ENCODE results near the gene FCRL2. TPM values are rescaled to one million over a fixed set of nuclear protein-coding genes. Genes with fewer than 3 reads are reported as not detected.

The FCRL2 gene
- polyA plus RNA-seq, 3 donors: 0.65 TPM; not detected in 2

DNA sequence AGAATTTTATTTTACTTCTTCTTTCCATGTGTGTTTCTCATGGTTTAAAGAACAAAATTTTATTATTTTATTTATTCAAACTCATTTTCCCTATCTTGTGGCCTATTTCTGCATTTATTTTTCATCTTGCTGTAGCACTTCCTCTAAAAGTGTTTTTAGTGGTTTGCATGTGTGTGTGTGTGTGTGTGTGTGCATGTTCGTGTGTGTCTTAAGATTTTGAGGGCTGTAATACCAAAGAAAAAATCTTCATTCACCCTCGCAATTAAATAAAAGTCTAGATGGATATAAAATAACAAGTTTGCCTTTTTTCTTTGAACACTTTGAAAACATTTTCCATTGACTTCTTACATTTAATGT is 51.7 kb downstream of the FCRL2 start:
- Histone ChIP-seq H3K4me1 (ENCODE audit: control insufficient read depth in 1 of 2, insufficient read depth in 2 of 2, low read length in 2 of 2) (peaks cover 4 to 6% of the 10 kb centered on the region in 2 donors), H4K20me1 (ENCODE audit: insufficient read depth, low read length) (no peaks in the 10 kb centered on the region), H3K4me2 (replicated peaks; ENCODE audit: extremely low read depth, low read length, poor library complexity, severe bottlenecking) (no peak overlapping the region), H3K79me2 (ENCODE audit: insufficient read depth, low read length) (no peaks in the 10 kb centered on the region), H3K36me3 (replicated peaks in 1 of 2; ENCODE audit: control insufficient read depth in 1 of 2, insufficient read depth in 2 of 2, low read length in 2 of 2) (no peaks in the 10 kb centered on the region), H3K27me3 (ENCODE audit: control insufficient read depth in 2 of 2, insufficient read depth in 2 of 2, low read length in 2 of 2) (no peaks in the 10 kb centered on the region), H3K9ac (ENCODE audit: insufficient read depth, low read length, poor library complexity, severe bottlenecking) (no peak overlapping the region), H3K4me3 (replicated peaks in 1 of 3; ENCODE audit: low read depth in 2 of 3, low read length in 3 of 3) (no peak overlapping the region), H2AFZ (ENCODE audit: insufficient read depth, low read depth, low read length, poor library complexity, severe bottlenecking) (no peak overlapping the region), H3K9me3 (replicated peaks in 1 of 2; ENCODE audit: control insufficient read depth in 1 of 2, insufficient read depth in 1 of 2, low read length in 2 of 2) (peaks cover 10 to 11% of the 10 kb centered on the region in 2 donors), H3K27ac (ENCODE audit: low read depth in 1 of 2, low read length in 2 of 2) (peak overlapping the region in 1 of 2 donors; percentile 4)
- WGBS (ENCODE audit: insufficient coverage): no CpG with 5 or more reads among the region's 2 CpGs
- intact Hi-C loops (cut with micrococcal nuclease): no loop called here
- TF ChIP-seq, protein P1, sequence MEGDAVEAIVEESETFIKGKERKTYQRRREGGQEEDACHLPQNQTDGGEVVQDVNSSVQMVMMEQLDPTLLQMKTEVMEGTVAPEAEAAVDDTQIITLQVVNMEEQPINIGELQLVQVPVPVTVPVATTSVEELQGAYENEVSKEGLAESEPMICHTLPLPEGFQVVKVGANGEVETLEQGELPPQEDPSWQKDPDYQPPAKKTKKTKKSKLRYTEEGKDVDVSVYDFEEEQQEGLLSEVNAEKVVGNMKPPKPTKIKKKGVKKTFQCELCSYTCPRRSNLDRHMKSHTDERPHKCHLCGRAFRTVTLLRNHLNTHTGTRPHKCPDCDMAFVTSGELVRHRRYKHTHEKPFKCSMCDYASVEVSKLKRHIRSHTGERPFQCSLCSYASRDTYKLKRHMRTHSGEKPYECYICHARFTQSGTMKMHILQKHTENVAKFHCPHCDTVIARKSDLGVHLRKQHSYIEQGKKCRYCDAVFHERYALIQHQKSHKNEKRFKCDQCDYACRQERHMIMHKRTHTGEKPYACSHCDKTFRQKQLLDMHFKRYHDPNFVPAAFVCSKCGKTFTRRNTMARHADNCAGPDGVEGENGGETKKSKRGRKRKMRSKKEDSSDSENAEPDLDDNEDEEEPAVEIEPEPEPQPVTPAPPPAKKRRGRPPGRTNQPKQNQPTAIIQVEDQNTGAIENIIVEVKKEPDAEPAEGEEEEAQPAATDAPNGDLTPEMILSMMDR (IDR thresholded peaks at IDR 0.05): no peak
- Mint-ChIP-seq H3K4me1 (peaks cover 19% of the 10 kb centered on the region), H3K4me3 (no peak overlapping the region), H3K27ac (peak overlapping the region in 4 of 7 donors; percentile 14 to 28 (median 22)), H3K27me3 (ENCODE audit: low read depth in 3 of 3) (peaks cover 3% of the 10 kb centered on the region in 3 donors), H3K9me3 (peaks cover 12 to 24% (median 20%) of the 10 kb centered on the region in 7 donors), H3K36me3 (no peaks in the 10 kb centered on the region)
- DNase-seq: peak; percentile 13 to 44 (median 33)

DNA sequence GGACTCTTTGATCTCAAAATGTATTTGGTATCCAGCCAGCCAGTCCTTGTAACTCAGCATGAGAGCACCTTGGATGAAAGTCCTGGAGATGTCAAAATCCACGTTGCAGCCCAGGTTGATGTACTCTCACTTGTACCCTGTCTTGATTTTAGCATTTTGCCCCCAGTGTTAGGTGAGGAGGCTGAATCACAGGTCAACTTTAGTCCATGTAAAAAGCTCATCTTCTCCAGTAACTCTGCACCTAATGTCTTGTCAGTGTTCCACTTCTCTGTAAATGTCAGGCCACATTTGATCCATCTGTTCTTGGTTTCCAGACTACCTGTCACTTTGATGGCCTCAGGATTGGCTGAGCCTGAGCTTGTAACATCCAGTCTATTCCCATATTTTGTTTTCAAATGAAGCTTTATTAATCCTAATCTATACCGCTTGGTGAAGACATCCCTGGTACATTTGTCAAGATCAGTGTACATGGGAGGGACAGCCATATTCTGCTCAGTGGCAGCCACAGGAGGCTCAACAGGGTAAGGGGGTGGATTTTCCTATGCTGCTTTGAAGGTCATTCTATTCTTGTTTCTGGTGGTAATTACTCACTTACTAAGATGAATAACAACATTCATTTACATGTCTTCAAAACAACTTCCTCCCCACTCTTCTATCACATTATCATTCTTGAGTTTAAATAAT is 52.3 kb downstream of the FCRL2 start:
- TF ChIP-seq, protein P1 (IDR thresholded peaks at IDR 0.05): no peak
- DNase-seq: peak in 1 of 3 donors; percentile 8
- intact Hi-C loops (cut with micrococcal nuclease): no loop called here
- WGBS (ENCODE audit: insufficient coverage): no CpG with 5 or more reads among the region's 2 CpGs
- peaks cover 3% of the 10 kb centered on the region in 3 donors for H3K27me3 Mint-ChIP-seq (ENCODE audit: low read depth in 3 of 3)
- no peaks in the 10 kb centered on the region for H3K36me3 Mint-ChIP-seq
- no peak overlapping the region for H3K4me2 ChIP-seq (replicated peaks; ENCODE audit: extremely low read depth, low read length, poor library complexity, severe bottlenecking)
- peaks cover 10 to 11% of the 10 kb centered on the region in 2 donors for H3K9me3 ChIP-seq (replicated peaks in 1 of 2; ENCODE audit: control insufficient read depth in 1 of 2, insufficient read depth in 1 of 2, low read length in 2 of 2)
- no peak overlapping the region for H3K4me3 ChIP-seq (replicated peaks in 1 of 3; ENCODE audit: low read depth in 2 of 3, low read length in 3 of 3)
- H4K20me1 ChIP-seq (ENCODE audit: insufficient read depth, low read length): no peaks in the 10 kb centered on the region
- peak overlapping the region in 1 of 2 donors; percentile 4 for H3K27ac ChIP-seq (ENCODE audit: low read depth in 1 of 2, low read length in 2 of 2)
- peaks cover 4 to 6% of the 10 kb centered on the region in 2 donors for H3K4me1 ChIP-seq (ENCODE audit: control insufficient read depth in 1 of 2, insufficient read depth in 2 of 2, low read length in 2 of 2)
- H2AFZ ChIP-seq (ENCODE audit: insufficient read depth, low read depth, low read length, poor library complexity, severe bottlenecking): no peak overlapping the region
- H3K4me3 Mint-ChIP-seq: no peak overlapping the region
- H3K36me3 ChIP-seq (replicated peaks in 1 of 2; ENCODE audit: control insufficient read depth in 1 of 2, insufficient read depth in 2 of 2, low read length in 2 of 2): no peaks in the 10 kb centered on the region
- peak overlapping the region in 1 of 7 donors; percentile 79 for H3K27ac Mint-ChIP-seq
- H3K27me3 ChIP-seq (ENCODE audit: control insufficient read depth in 2 of 2, insufficient read depth in 2 of 2, low read length in 2 of 2): no peaks in the 10 kb centered on the region
- no peaks in the 10 kb centered on the region for H3K79me2 ChIP-seq (ENCODE audit: insufficient read depth, low read length)
- H3K9me3 Mint-ChIP-seq: peaks cover 12 to 24% (median 20%) of the 10 kb centered on the region in 7 donors
- peaks cover 19% of the 10 kb centered on the region for H3K4me1 Mint-ChIP-seq
- no peak overlapping the region for H3K9ac ChIP-seq (ENCODE audit: insufficient read depth, low read length, poor library complexity, severe bottlenecking)
